ENCODE results near the gene PTPRK. TPM values are rescaled to one million over a fixed set of nuclear protein-coding genes. Genes with fewer than 3 reads are reported as not detected.
A peak's percentile ranks its signal among the peaks of the same experiment; 100 is the strongest.

Gene PTPRK
- total RNA-seq, 1 experiment from 2014 or later: 34.2 TPM

- Histone ChIP-seq H3K9me2 (ENCODE audit: insufficient read depth) (no peaks in the 10 kb centered on the region), H3K27me3 (ENCODE audit: insufficient read depth, low read length) (no peaks in the 10 kb centered on the region), H2AFZ (ENCODE audit: low read depth, low read length, poor library complexity, severe bottlenecking) (no peak overlapping the region), H3K4me1 (ENCODE audit: control insufficient read depth in 1 of 2, insufficient read depth in 2 of 2, low read length in 2 of 2) (peaks cover 10 to 14% of the 10 kb centered on the region in 2 experiments; a peak in 3 of 4 replicates), H3K36me3 (ENCODE audit: control insufficient read depth in 1 of 2, insufficient read depth in 2 of 2, low read length in 2 of 2) (no peaks in the 10 kb centered on the region), H4K20me1 (ENCODE audit: insufficient read depth) (no peaks in the 10 kb centered on the region), H3K79me2 (ENCODE audit: insufficient read depth, low read length) (no peaks in the 10 kb centered on the region), H3K4me2 (ENCODE audit: low read length) (peak overlapping the region; percentile 21), H3K4me3 (replicated peaks in 1 of 2; ENCODE audit: low read depth in 1 of 2, low read length in 2 of 2) (no peak overlapping the region), H3K9me3 (ENCODE audit: control insufficient read depth in 1 of 2, insufficient read depth in 1 of 2, low read depth in 1 of 2, low read length in 2 of 2) (no peaks in the 10 kb centered on the region), H3K27ac (ENCODE audit: low read depth, low read length) (no peak overlapping the region; the same call in 1 of the 2 replicates), H3K9ac (ENCODE audit: low read length) (no peak overlapping the region)
- no peak for DNase-seq (ENCODE audit: low read depth, low spot score)
- ChIA-PET POLR2A (no interaction called here), CTCF (no interaction called here), RAD21 (ENCODE audit: low non-redundant PET in 1 of 2, low total read pairs in 2 of 2, uncharacterized antibody in 2 of 2, unreplicated experiment in 2 of 2) (no interaction called here)
- no peak for TF ChIP-seq ZFX (IDR thresholded peaks at IDR 0.05)
- peak; percentile 15; the same call in 1 of the 2 replicates for TF ChIP-seq SP1 (IDR thresholded peaks at IDR 0.05; ENCODE audit: low read depth)
- no peak for TF ChIP-seq ZNF274 (IDR thresholded peaks at IDR 0.05; ENCODE audit: low read depth, low read length)
- TF ChIP-seq POLR2A (IDR thresholded peaks at IDR 0.05; ENCODE audit: borderline replicate concordance, extremely low read depth, insufficient read depth, insufficient read length): no peak
- peak; percentile 45; the same call in 1 of the 2 replicates for TF ChIP-seq FOSL1 (IDR thresholded peaks at IDR 0.05; ENCODE audit: low read depth)
- TF ChIP-seq SIN3A (IDR thresholded peaks at IDR 0.05; ENCODE audit: low read depth): no peak
- no peak for TF ChIP-seq ZBTB33 (IDR thresholded peaks at IDR 0.05; ENCODE audit: extremely low read depth, insufficient replicate concordance, low read length)
- peak; percentile 19; the same call in 1 of the 2 replicates for TF ChIP-seq JUND (IDR thresholded peaks at IDR 0.05)
- no peak for TF ChIP-seq ELF1 (IDR thresholded peaks at IDR 0.05; ENCODE audit: borderline replicate concordance, low read depth)
- TF ChIP-seq MAX (IDR thresholded peaks at IDR 0.05): no peak
- TF ChIP-seq ATF3 (IDR thresholded peaks at IDR 0.05): no peak
- TF ChIP-seq TCF7L2 (IDR thresholded peaks at IDR 0.05; ENCODE audit: borderline replicate concordance, extremely low read depth, insufficient read depth, insufficient read length): no peak
- no peak for TF ChIP-seq REST (IDR thresholded peaks at IDR 0.05; ENCODE audit: low read depth)
- no TSS peak for BruUV-seq (replicated peaks)
- ATAC-seq: peak; percentile 60
- intact Hi-C loops (cut with micrococcal nuclease): no loop called here
These were observed 169.8 kb downstream of the PTPRK start for GRCh38 chr6:128350416-128351254.
